ENCODE data around the gene MRPL11. TPM values are rescaled to one million over a fixed set of nuclear protein-coding genes. Genes with fewer than 3 reads are reported as not detected.

The MRPL11 gene
- total RNA-seq, 2 donors from 2014 or later: 55.6 to 122 TPM

GRCh38 chr11:66429983-66430602 is 8.6 kb downstream of the MRPL11 start:
- intact Hi-C loops (cut with DNase I): no loop called here
- Histone ChIP-seq H3K4me1 (no peaks in the 10 kb centered on the region), H3K27ac (no peak overlapping the region), H3K9ac (ENCODE audit: low read depth in 2 of 2, low read length in 2 of 2) (no peak overlapping the region), H3K4me3 (no peak overlapping the region), H3K36me3 (no peaks in the 10 kb centered on the region), H3K27me3 (no peaks in the 10 kb centered on the region), H3K9me3 (no peaks in the 10 kb centered on the region)
- TF ChIP-seq CTCF (IDR thresholded peaks at IDR 0.05): peak; percentile 75
- DNase-seq: peak; percentile 65

- no peak for DNase-seq
- H3K27ac ChIP-seq: no peak overlapping the region
- H3K36me3 ChIP-seq: no peaks in the 10 kb centered on the region
- no peak overlapping the region for H3K9ac ChIP-seq (ENCODE audit: low read depth in 2 of 2, low read length in 2 of 2)
- intact Hi-C loops (cut with DNase I): no loop called here
- no peaks in the 10 kb centered on the region for H3K27me3 ChIP-seq
- TF ChIP-seq CTCF (IDR thresholded peaks at IDR 0.05): no peak
- no peak overlapping the region for H3K4me3 ChIP-seq
- no peaks in the 10 kb centered on the region for H3K4me1 ChIP-seq
- no peaks in the 10 kb centered on the region for H3K9me3 ChIP-seq
Measured at GRCh38 chr11:66428933-66429332, 9.7 kb downstream of the MRPL11 start.

- no peak overlapping the region for H3K4me3 ChIP-seq
- intact Hi-C loops (cut with DNase I): no loop called here
- no peaks in the 10 kb centered on the region for H3K9me3 ChIP-seq
- no peaks in the 10 kb centered on the region for H3K36me3 ChIP-seq
- no peak for DNase-seq
- H3K4me1 ChIP-seq: no peaks in the 10 kb centered on the region
- H3K27me3 ChIP-seq: no peaks in the 10 kb centered on the region
- no peak overlapping the region for H3K9ac ChIP-seq (ENCODE audit: low read depth in 2 of 2, low read length in 2 of 2)
- no peak for TF ChIP-seq CTCF (IDR thresholded peaks at IDR 0.05)
- H3K27ac ChIP-seq: no peak overlapping the region
Measured at GRCh38 chr11:66426314-66426713, 12.3 kb downstream of the MRPL11 start.

GRCh38 chr11:66421492-66422205 is 17.0 kb downstream of the MRPL11 start:
- TF ChIP-seq CTCF (IDR thresholded peaks at IDR 0.05): no peak
- DNase-seq: peak; percentile 90
- Histone ChIP-seq H3K9ac (ENCODE audit: low read depth in 2 of 2, low read length in 2 of 2) (no peak overlapping the region), H3K4me3 (no peak overlapping the region), H3K4me1 (no peaks in the 10 kb centered on the region), H3K9me3 (no peaks in the 10 kb centered on the region), H3K36me3 (no peaks in the 10 kb centered on the region), H3K27ac (no peak overlapping the region), H3K27me3 (peaks cover 7% of the 10 kb centered on the region)
- intact Hi-C loops (cut with DNase I): no loop called here

GRCh38 chr11:66420671-66421476 is 17.8 kb downstream of the MRPL11 start, which contains the start of gene NPAS4:
NPAS4 (plus strand) TSS chr11:66421035; CDS start chr11:66421180, 145 bp downstream.
- Histone ChIP-seq H3K9me3 (no peaks in the 10 kb centered on the region), H3K27me3 (peaks cover 7% of the 10 kb centered on the region), H3K36me3 (no peaks in the 10 kb centered on the region), H3K4me3 (no peak within 1 kb of the TSS), H3K4me1 (no peaks in the 10 kb centered on the region), H3K9ac (ENCODE audit: low read depth in 2 of 2, low read length in 2 of 2) (no peak within 1 kb of the TSS), H3K27ac (no peak within 1 kb of the TSS)
- TF ChIP-seq CTCF (IDR thresholded peaks at IDR 0.05): no peak
- no peak for DNase-seq
- intact Hi-C loops (cut with DNase I): no loop called here
